B cell (primary cell): ENCODE results near the gene MAVS.

Source experiments
- EZH2 ChIP-seq: IDR thresholded peaks from 2 replicates; pipeline ENCODE4 v1.6.1; 2012; ENCODE audit warnings: borderline replicate concordance, low read depth, mild to moderate bottlenecking, moderate library complexity, low read length; ENCODE audit not compliant: insufficient read depth, poor library complexity, severe bottlenecking
- TF ChIP-seq, protein P1 (sequence below): fragments of 200-600 bp; IDR thresholded peaks from one replicate; pipeline ENCODE4 v1.8.0; 2022; ENCODE audit warnings: antibody characterized with exemption, mild to moderate bottlenecking

DNA sequence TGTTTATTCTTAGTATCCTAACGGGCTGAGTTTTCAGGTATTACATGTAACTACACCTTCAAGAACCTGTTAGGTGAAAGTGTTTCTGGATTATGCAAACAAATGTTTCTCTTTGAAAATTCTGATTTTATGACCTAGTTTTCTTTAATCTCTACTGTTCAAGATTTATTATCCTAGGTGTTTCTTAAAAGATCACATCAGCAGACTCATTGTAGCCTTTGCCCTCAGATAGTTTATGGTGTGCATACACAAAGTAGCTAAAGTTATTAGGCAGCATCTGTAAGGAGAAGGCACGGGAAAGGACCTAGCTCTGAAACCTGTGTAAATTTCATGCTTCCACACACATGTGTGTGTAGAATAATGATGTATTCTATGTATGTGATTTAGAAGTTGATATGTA lies 64.2 kb downstream of the MAVS start:
- no peak for TF ChIP-seq EZH2
- TF ChIP-seq, protein P1, sequence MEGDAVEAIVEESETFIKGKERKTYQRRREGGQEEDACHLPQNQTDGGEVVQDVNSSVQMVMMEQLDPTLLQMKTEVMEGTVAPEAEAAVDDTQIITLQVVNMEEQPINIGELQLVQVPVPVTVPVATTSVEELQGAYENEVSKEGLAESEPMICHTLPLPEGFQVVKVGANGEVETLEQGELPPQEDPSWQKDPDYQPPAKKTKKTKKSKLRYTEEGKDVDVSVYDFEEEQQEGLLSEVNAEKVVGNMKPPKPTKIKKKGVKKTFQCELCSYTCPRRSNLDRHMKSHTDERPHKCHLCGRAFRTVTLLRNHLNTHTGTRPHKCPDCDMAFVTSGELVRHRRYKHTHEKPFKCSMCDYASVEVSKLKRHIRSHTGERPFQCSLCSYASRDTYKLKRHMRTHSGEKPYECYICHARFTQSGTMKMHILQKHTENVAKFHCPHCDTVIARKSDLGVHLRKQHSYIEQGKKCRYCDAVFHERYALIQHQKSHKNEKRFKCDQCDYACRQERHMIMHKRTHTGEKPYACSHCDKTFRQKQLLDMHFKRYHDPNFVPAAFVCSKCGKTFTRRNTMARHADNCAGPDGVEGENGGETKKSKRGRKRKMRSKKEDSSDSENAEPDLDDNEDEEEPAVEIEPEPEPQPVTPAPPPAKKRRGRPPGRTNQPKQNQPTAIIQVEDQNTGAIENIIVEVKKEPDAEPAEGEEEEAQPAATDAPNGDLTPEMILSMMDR = no peak
